ENCODE results near the gene SYT13.

The SYT13 gene

GRCh38 chr11:45215098-45215865, 70.9 kb downstream of the SYT13 start:
- TF ChIP-seq GATA3 (IDR thresholded peaks at IDR 0.05; ENCODE audit: low read depth, low read length) (no peak), GATA2 (IDR thresholded peaks at IDR 0.05; ENCODE audit: low read depth, low read length) (no peak)

- TF ChIP-seq GATA3 (IDR thresholded peaks at IDR 0.05; ENCODE audit: low read depth, low read length) (no peak), GATA2 (IDR thresholded peaks at IDR 0.05; ENCODE audit: low read depth, low read length) (no peak)
Observed at GRCh38 chr11:45213717-45214116, 72.4 kb downstream of the SYT13 start.

GRCh38 chr11:45213316-45213665, 72.8 kb downstream of the SYT13 start:
- no peak for TF ChIP-seq GATA2 (IDR thresholded peaks at IDR 0.05; ENCODE audit: low read depth, low read length)
- no peak for TF ChIP-seq GATA3 (IDR thresholded peaks at IDR 0.05; ENCODE audit: low read depth, low read length)

- TF ChIP-seq GATA3 (IDR thresholded peaks at IDR 0.05; ENCODE audit: low read depth, low read length) (no peak), GATA2 (IDR thresholded peaks at IDR 0.05; ENCODE audit: low read depth, low read length) (no peak)
Observed at GRCh38 chr11:45212566-45213315, 73.4 kb downstream of the SYT13 start.

GRCh38 chr11:45211732-45212131, 74.4 kb downstream of the SYT13 start:
- TF ChIP-seq GATA3 (IDR thresholded peaks at IDR 0.05; ENCODE audit: low read depth, low read length) = no peak
- no peak for TF ChIP-seq GATA2 (IDR thresholded peaks at IDR 0.05; ENCODE audit: low read depth, low read length)

GRCh38 chr11:45210846-45211245, 75.3 kb downstream of the SYT13 start:
- no peak for TF ChIP-seq GATA3 (IDR thresholded peaks at IDR 0.05; ENCODE audit: low read depth, low read length)
- TF ChIP-seq GATA2 (IDR thresholded peaks at IDR 0.05; ENCODE audit: low read depth, low read length) = no peak

GRCh38 chr11:45209891-45210699, 76.0 kb downstream of the SYT13 start:
- TF ChIP-seq GATA2 (IDR thresholded peaks at IDR 0.05; ENCODE audit: low read depth, low read length) (no peak), GATA3 (IDR thresholded peaks at IDR 0.05; ENCODE audit: low read depth, low read length) (no peak)

DNA sequence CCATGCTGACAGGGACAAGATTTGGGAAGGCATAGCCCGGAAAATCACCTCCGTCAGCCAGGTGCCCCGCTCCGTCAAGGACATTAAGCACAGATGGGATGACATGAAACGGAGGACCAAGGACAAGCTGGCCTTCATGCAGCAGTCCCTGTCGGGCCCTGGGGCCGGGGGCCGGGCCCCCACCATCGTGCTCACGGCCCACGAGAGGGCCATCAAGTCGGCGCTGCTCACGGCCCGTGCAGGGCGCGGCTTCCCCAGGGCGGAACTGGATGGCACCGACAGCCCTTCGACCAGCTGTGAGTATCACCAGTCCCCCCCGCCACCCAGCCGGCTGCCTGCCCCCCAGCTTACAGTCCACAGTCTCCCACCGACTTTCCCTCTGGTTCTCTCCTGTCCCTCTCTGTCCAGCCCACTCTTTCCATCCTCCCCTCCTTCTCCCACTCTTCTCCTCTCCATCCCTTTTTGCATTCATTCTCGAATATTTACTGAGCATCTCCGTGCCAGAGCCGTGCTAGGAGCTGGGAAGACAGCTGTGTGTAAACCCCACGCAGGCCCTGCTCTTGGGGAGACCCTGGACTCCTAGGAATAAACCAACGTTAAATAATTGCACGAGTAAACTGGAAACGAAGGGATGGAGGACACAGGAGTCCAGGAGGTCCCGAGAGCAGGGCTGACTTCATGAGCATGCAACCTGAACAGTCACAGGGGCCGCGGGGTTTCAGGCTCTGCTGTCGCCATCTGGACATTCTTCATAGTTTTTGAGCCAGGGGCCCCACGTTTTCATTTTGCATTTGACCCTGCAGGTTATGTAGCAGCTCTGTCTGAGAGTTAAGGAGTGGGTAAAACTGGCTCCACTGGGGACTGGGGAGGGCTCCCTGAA, 76.9 kb downstream of the SYT13 start:
- TF ChIP-seq GATA3 (IDR thresholded peaks at IDR 0.05; ENCODE audit: low read depth, low read length) (no peak), GATA2 (IDR thresholded peaks at IDR 0.05; ENCODE audit: low read depth, low read length) (no peak)

DNA sequence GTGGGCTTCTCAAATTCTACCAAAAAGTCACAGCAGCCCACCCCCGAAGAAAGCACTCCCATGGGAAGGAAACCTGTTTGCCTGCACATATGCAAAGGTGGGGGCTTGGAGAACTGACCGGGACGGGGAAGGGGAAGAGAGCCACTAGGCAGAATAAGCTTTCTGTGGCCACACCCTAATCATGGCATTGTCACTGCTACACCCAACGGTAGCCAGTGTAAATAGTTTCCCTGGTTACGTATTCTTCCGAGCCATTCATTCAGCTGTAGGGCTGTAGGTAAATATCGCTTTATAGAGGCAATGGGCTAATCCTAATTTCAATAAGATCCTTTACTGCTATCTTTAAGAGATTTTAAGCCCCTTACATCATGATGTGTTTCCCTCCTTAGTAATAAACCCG, 78.0 kb downstream of the SYT13 start:
- TF ChIP-seq GATA2 (IDR thresholded peaks at IDR 0.05; ENCODE audit: low read depth, low read length) (no peak), GATA3 (IDR thresholded peaks at IDR 0.05; ENCODE audit: low read depth, low read length) (no peak)

- no peak for TF ChIP-seq GATA3 (IDR thresholded peaks at IDR 0.05; ENCODE audit: low read depth, low read length)
- no peak for TF ChIP-seq GATA2 (IDR thresholded peaks at IDR 0.05; ENCODE audit: low read depth, low read length)
Observed at GRCh38 chr11:45205978-45206377, 80.2 kb downstream of the SYT13 start.

- TF ChIP-seq GATA2 (IDR thresholded peaks at IDR 0.05; ENCODE audit: low read depth, low read length) = no peak
Observed at GRCh38 chr11:45204761-45205160, 81.4 kb downstream of the SYT13 start.

GRCh38 chr11:45193695-45194094, 92.4 kb downstream of the SYT13 start:
- TF ChIP-seq GATA2 (IDR thresholded peaks at IDR 0.05; ENCODE audit: low read depth, low read length) (no peak), GATA3 (IDR thresholded peaks at IDR 0.05; ENCODE audit: low read depth, low read length) (no peak)

Measured in SH-SY5Y (cell line).